ENCODE results near the gene BCAP31.
A peak's percentile ranks its signal among the peaks of the same experiment; 100 is the strongest.
"Not testable (repeated sequence)": the region's sequence is repeated elsewhere in the genome, so short reads cannot be mapped to it uniquely, and the experiment has no call there.

BCAP31 gene

DNA sequence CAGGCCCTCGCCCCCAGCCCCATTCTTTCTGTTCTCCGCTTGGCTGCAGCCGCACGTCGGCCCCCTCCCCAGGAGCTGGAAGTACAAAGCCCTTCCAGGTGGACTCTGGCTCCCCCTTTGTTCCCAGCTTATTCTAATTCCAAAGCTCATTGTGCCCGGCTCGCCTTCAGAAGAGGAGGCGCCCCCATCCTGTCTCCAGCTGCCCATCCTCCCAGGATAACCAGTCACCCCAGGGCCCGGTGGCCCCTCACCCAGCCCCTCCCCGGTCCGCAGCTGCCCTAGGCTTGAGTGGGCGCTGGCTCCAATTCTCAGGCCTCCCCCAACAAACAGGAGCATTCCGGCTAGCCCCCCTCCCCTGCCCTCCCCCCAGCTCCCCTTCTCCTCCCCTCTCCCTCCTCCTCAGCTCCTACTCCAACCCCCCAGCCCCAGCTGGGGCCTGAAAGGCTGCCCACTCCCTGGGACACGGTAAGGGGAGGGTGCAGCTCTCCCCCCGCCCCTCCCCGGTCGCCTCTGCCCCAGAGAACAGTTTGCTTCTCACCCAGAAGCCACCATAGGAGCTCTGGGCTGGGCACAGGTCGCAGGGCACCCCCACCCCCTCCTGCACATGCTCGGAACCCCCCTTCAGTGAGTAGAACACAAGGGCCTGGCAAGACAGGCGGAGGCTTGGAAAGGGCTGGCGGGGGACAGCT is 39.6 kb downstream of the BCAP31 start:
- TF ChIP-seq CTCF (IDR thresholded peaks at IDR 0.05; ENCODE audit: poor library complexity, severe bottlenecking): no peak
- Histone ChIP-seq H3K27me3 (ENCODE audit: insufficient read depth, poor library complexity, severe bottlenecking) (no peaks in the 10 kb centered on the region), H3K36me3 (ENCODE audit: low read depth) (no peaks in the 10 kb centered on the region), H3K27ac (ENCODE audit: poor library complexity, severe bottlenecking) (no peak overlapping the region), H3K9me3 (ENCODE audit: severe bottlenecking) (no peaks in the 10 kb centered on the region), H3K4me1 (ENCODE audit: insufficient read depth, poor library complexity, severe bottlenecking) (no peaks in the 10 kb centered on the region), H3K4me3 (ENCODE audit: severe bottlenecking) (no peak overlapping the region)
- DNase-seq (ENCODE audit: low spot score) (no peak), ATAC-seq (ENCODE audit: low read depth) (no peak)

- not testable (repeated sequence) for ATAC-seq (ENCODE audit: low read depth)
These were observed 40.7 kb downstream of the BCAP31 start for GRCh38 chrX:153683486-153683885.

GRCh38 chrX:153681175-153681574 is 43.0 kb downstream of the BCAP31 start:
- Histone ChIP-seq H3K4me1 (ENCODE audit: insufficient read depth, poor library complexity, severe bottlenecking) (peaks cover 3% of the 10 kb centered on the region), H3K9me3 (ENCODE audit: severe bottlenecking) (no peaks in the 10 kb centered on the region), H3K27me3 (ENCODE audit: insufficient read depth, poor library complexity, severe bottlenecking) (no peaks in the 10 kb centered on the region), H3K27ac (ENCODE audit: poor library complexity, severe bottlenecking) (no peak overlapping the region), H3K36me3 (ENCODE audit: low read depth) (no peaks in the 10 kb centered on the region), H3K4me3 (ENCODE audit: severe bottlenecking) (no peak overlapping the region)
- TF ChIP-seq CTCF (IDR thresholded peaks at IDR 0.05; ENCODE audit: poor library complexity, severe bottlenecking): no peak
- no peak for ATAC-seq (ENCODE audit: low read depth)
- no peak for DNase-seq (ENCODE audit: low spot score)

More at GRCh38 chrX:153683486-153683885, 40.7 kb downstream of the BCAP31 start:
- not testable (repeated sequence) for H3K9me3 ChIP-seq (ENCODE audit: severe bottlenecking); H3K27me3 ChIP-seq (ENCODE audit: insufficient read depth, poor library complexity, severe bottlenecking); H3K36me3 ChIP-seq (ENCODE audit: low read depth); H3K4me1 ChIP-seq (ENCODE audit: insufficient read depth, poor library complexity, severe bottlenecking); H3K4me3 ChIP-seq (ENCODE audit: severe bottlenecking); DNase-seq (ENCODE audit: low spot score)
- H3K27ac ChIP-seq (ENCODE audit: poor library complexity, severe bottlenecking): peak overlapping the region; percentile 17

DNA sequence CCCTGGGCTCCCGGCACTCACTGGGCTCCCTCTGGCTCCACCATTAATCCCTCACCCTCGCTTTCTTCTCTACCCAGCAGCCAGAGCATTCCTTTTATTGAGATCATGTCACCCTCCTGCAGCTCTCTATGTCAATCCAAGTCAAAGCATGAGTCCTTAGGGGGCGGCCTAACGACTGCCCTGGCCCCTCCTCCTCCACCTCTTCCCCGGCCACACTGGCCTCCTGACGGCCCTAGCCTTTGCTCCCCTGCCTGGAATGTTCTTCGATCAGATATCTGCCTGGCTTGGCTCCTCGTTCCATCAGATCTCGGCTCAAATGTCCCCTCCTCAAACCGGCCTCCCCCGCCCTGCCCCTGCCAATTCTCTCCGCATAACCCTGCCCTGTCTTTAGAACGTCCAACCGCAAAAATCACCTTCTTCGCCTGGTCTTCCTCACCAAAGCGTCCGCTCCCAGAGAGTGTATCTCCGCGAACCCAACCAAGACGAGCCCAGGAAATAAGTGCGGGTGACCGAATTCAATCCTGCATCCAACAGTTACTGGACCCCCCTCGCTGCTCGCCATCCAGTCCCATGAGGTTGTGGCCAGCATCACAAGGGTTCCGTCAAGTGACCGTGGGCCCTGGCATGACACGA is 49.9 kb downstream of the BCAP31 start:
- no peak for DNase-seq (ENCODE audit: low spot score)
- TF ChIP-seq CTCF (IDR thresholded peaks at IDR 0.05; ENCODE audit: poor library complexity, severe bottlenecking): no peak
- H3K27me3 ChIP-seq (ENCODE audit: insufficient read depth, poor library complexity, severe bottlenecking): no peaks in the 10 kb centered on the region
- no peaks in the 10 kb centered on the region for H3K36me3 ChIP-seq (ENCODE audit: low read depth)
- peaks cover 9% of the 10 kb centered on the region for H3K4me1 ChIP-seq (ENCODE audit: insufficient read depth, poor library complexity, severe bottlenecking)
- no peak overlapping the region for H3K4me3 ChIP-seq (ENCODE audit: severe bottlenecking)
- ATAC-seq (ENCODE audit: low read depth): no peak
- H3K27ac ChIP-seq (ENCODE audit: poor library complexity, severe bottlenecking): no peak overlapping the region
- H3K9me3 ChIP-seq (ENCODE audit: severe bottlenecking): no peaks in the 10 kb centered on the region

DNA sequence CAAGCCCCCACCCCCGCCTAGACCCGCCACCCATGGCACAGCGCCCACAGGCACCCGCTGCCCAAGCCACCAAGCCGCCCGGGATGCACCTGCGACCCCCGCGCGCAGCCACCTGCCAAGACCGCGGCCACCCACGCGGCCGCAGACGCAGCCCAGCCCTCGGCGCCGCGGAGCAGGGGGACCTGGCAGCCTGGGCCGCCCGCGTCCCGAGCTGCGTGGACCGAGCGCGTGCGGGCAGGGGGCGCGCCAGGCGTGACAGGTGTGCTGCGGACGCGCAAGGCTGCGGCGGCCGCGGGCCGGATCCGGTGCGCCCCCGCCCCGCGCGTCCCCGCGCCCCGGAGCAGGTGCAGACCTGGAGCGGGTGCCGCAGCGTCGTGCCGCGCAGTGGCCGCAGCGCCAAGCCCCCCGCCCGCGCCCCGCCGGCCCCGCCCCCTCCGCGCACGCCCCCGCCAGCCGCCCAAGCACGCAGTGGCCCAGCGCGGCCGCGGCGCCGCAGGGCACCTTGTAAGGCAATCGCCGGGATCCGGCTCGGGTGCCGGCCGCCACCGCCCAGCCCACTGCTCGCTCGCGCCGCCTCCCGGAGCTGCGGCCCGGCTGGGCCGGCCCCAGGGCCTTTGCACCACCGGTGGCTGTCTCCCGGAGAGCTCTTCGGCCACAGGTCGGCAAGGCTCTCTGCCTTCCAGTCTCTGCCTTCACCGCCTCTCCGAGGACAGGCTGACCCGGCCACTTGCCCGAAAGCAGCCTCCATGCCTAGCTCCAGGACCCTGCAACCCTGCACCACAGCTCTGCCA is 50.6 kb downstream of the BCAP31 start, which contains the start of gene PNCK:
TSS of gene PNCK (minus strand) at position 386 of the 791 bp plus-strand sequence. CDS start 737 bp downstream, outside the sequence.
- Histone ChIP-seq H3K4me1 (ENCODE audit: insufficient read depth, poor library complexity, severe bottlenecking) (peaks cover 9% of the 10 kb centered on the region), H3K36me3 (ENCODE audit: low read depth) (no peaks in the 10 kb centered on the region), H3K4me3 (ENCODE audit: severe bottlenecking) (no peak within 1 kb of the TSS), H3K27me3 (ENCODE audit: insufficient read depth, poor library complexity, severe bottlenecking) (no peaks in the 10 kb centered on the region), H3K9me3 (ENCODE audit: severe bottlenecking) (no peaks in the 10 kb centered on the region), H3K27ac (ENCODE audit: poor library complexity, severe bottlenecking) (no peak within 1 kb of the TSS)
- ATAC-seq (ENCODE audit: low read depth) (no peak), DNase-seq (ENCODE audit: low spot score) (no peak)
- TF ChIP-seq CTCF (IDR thresholded peaks at IDR 0.05; ENCODE audit: poor library complexity, severe bottlenecking): no peak

Measured in RWPE2 (cell line).